Measurements from ENCODE around the gene ADGRV1. TPM values are rescaled to one million over a fixed set of nuclear protein-coding genes. Genes with fewer than 3 reads are reported as not detected.

The ADGRV1 gene
- total RNA-seq, 2 experiments from 2014 or later: not detected

GRCh38 chr5:90824436-90824835 is 265.8 kb downstream of the ADGRV1 start:
- DNase-seq (ENCODE audit: low spot score): no peak
- H3K4me3 ChIP-seq (ENCODE audit: low read depth, low read length, poor library complexity, severe bottlenecking): no peak overlapping the region
- no TSS peak for BruUV-seq (replicated peaks)
- no peaks in the 10 kb centered on the region for H3K9me2 ChIP-seq (ENCODE audit: insufficient read depth, low read length)
- H3K4me2 ChIP-seq (ENCODE audit: low read length): no peak overlapping the region
- POLR2A ChIA-PET: no interaction called here
- intact Hi-C loops (cut with micrococcal nuclease; ENCODE audit: unreplicated experiment): no loop called here
- H2AFZ ChIP-seq (ENCODE audit: low read length): no peak overlapping the region
- CTCF ChIA-PET (ENCODE audit: unreplicated experiment): no interaction called here
- no peaks in the 10 kb centered on the region for H3K9me3 ChIP-seq (ENCODE audit: low read length)
- no peaks in the 10 kb centered on the region for H3K4me1 ChIP-seq (ENCODE audit: insufficient read depth, low read length, poor library complexity, severe bottlenecking)
- TF ChIP-seq EZH2phosphoT487 (IDR thresholded peaks at IDR 0.05; ENCODE audit: borderline replicate concordance, low read depth, low read length) (no peak), CTCF (conservative IDR thresholded peaks at IDR 0.05; ENCODE audit: low read length) (no peak)
- no peaks in the 10 kb centered on the region for H3K79me2 ChIP-seq (ENCODE audit: insufficient read depth, low read depth, low read length)
- no peaks in the 10 kb centered on the region for H3K36me3 ChIP-seq (ENCODE audit: insufficient read depth, low read length)
- no peak overlapping the region for H3K27ac ChIP-seq (ENCODE audit: low read depth, low read length, poor library complexity, severe bottlenecking)
- no peaks in the 10 kb centered on the region for H4K20me1 ChIP-seq (ENCODE audit: insufficient read depth, low read length)

- no peaks in the 10 kb centered on the region for H3K79me2 ChIP-seq (ENCODE audit: insufficient read depth, low read depth, low read length)
- H3K4me2 ChIP-seq (ENCODE audit: low read length): no peak overlapping the region
- no peak overlapping the region for H2AFZ ChIP-seq (ENCODE audit: low read length)
- TF ChIP-seq CTCF (conservative IDR thresholded peaks at IDR 0.05; ENCODE audit: low read length): no peak
- TF ChIP-seq EZH2phosphoT487 (IDR thresholded peaks at IDR 0.05; ENCODE audit: borderline replicate concordance, low read depth, low read length): no peak
- CTCF ChIA-PET (ENCODE audit: unreplicated experiment): no interaction called here
- no peaks in the 10 kb centered on the region for H3K4me1 ChIP-seq (ENCODE audit: insufficient read depth, low read length, poor library complexity, severe bottlenecking)
- H3K4me3 ChIP-seq (ENCODE audit: low read depth, low read length, poor library complexity, severe bottlenecking): no peak overlapping the region
- no peaks in the 10 kb centered on the region for H4K20me1 ChIP-seq (ENCODE audit: insufficient read depth, low read length)
- no peaks in the 10 kb centered on the region for H3K9me2 ChIP-seq (ENCODE audit: insufficient read depth, low read length)
- H3K9me3 ChIP-seq (ENCODE audit: low read length): no peaks in the 10 kb centered on the region
- POLR2A ChIA-PET: no interaction called here
- intact Hi-C loops (cut with micrococcal nuclease; ENCODE audit: unreplicated experiment): no loop called here
- H3K36me3 ChIP-seq (ENCODE audit: insufficient read depth, low read length): no peaks in the 10 kb centered on the region
- no peak for DNase-seq (ENCODE audit: low spot score)
- no peak overlapping the region for H3K27ac ChIP-seq (ENCODE audit: low read depth, low read length, poor library complexity, severe bottlenecking)
- BruUV-seq (replicated peaks): no TSS peak
These were observed 271.5 kb downstream of the ADGRV1 start for GRCh38 chr5:90830058-90830457.

DNA sequence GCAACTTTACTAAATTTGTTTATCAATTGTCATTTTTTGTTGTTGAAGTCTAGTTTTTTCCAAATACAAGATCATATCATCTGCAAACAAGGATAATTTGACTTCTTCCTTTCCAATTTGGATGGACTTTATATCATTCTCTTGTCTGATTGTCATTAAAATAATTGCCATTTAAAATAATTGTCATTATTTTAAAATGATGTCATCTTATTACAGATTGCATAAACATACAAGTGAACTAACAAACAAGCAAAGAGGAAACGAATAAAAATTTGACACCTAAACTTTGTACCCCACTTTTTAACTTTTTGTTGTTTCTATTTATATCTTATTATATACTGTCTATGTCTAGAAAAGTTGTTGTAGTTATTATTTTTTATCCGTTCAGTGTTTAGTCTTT is 275.2 kb downstream of the ADGRV1 start:
- Histone ChIP-seq H4K20me1 (ENCODE audit: insufficient read depth, low read length) (no peaks in the 10 kb centered on the region), H3K4me3 (ENCODE audit: low read depth, low read length, poor library complexity, severe bottlenecking) (no peak overlapping the region), H2AFZ (ENCODE audit: low read length) (no peak overlapping the region), H3K27ac (ENCODE audit: low read depth, low read length, poor library complexity, severe bottlenecking) (no peak overlapping the region), H3K4me2 (ENCODE audit: low read length) (no peak overlapping the region), H3K36me3 (ENCODE audit: insufficient read depth, low read length) (no peaks in the 10 kb centered on the region), H3K9me2 (ENCODE audit: insufficient read depth, low read length) (no peaks in the 10 kb centered on the region), H3K9me3 (ENCODE audit: low read length) (no peaks in the 10 kb centered on the region), H3K79me2 (ENCODE audit: insufficient read depth, low read depth, low read length) (no peaks in the 10 kb centered on the region), H3K4me1 (ENCODE audit: insufficient read depth, low read length, poor library complexity, severe bottlenecking) (no peaks in the 10 kb centered on the region)
- intact Hi-C loops (cut with micrococcal nuclease; ENCODE audit: unreplicated experiment): no loop called here
- POLR2A ChIA-PET: no interaction called here
- no peak for DNase-seq (ENCODE audit: low spot score)
- BruUV-seq (replicated peaks): no TSS peak
- CTCF ChIA-PET (ENCODE audit: unreplicated experiment): no interaction called here
- no peak for TF ChIP-seq CTCF (conservative IDR thresholded peaks at IDR 0.05; ENCODE audit: low read length)
- TF ChIP-seq EZH2phosphoT487 (IDR thresholded peaks at IDR 0.05; ENCODE audit: borderline replicate concordance, low read depth, low read length): no peak
